HCT116 (cell line): Measurements from ENCODE around the gene PPP1R12C. TPM values are rescaled to one million over a fixed set of nuclear protein-coding genes. Genes with fewer than 3 reads are reported as not detected.

ENCODE experiments used
- ATAC-seq: fragments of 200-7000 bp; cut with Tn5 transposase; 2 replicates; pipeline ENCODE4 v1.9.1; 2020; ENCODE audit warnings: mild to moderate bottlenecking, moderate library complexity
- BruUV-seq: library from RNA; stranded (reverse); fragments of 400-500 nt; replicated peaks from 2 replicates; lab custom pipeline; 2021; lab: Mats Ljungman, UMichigan
- CTCF ChIA-PET: fragments of 300-600 bp; sonication (Branson Sonifier 250); formaldehyde crosslinking; loops from one replicate; lab custom pipeline; 2021; ENCODE audit warnings: antibody characterized with exemption; lab: Charles Lee
- POLR2A ChIA-PET: fragments of 300-600, 350-600 bp; sonication (Branson Sonifier 250); formaldehyde crosslinking; loops from one replicate; lab custom pipeline; 2021; ENCODE audit warnings: antibody characterized with exemption; lab: Charles Lee
- RAD21 ChIA-PET, 2 experiments: fragments of 300-600 bp; sonication (Branson Sonifier 250); formaldehyde crosslinking; loops; one replicate each; lab custom pipeline; 2023; ENCODE audit warnings: low total read pairs in 2 of 2; ENCODE audit not compliant: uncharacterized antibody in 2 of 2, unreplicated experiment in 2 of 2, low non-redundant PET in 1 of 2; lab: Charles Lee
- DNase-seq: peaks from one replicate; pipeline ENCODE4 v3.0.0-alpha.2; 2010; ENCODE audit warnings: low read depth, low spot score
- H2AFZ ChIP-seq: fragments of 200-600 bp; shearing (Covaris generic), sonication (generic); 2 replicates; pipeline ENCODE4 v1.6.1; 2017; ENCODE audit warnings: low read depth, mixed run types, mixed read lengths, antibody characterized with exemption, low read length; ENCODE audit not compliant: poor library complexity, severe bottlenecking
- H3K27ac ChIP-seq: 2 replicates; pipeline ENCODE4 v1.5.1; 2012; ENCODE audit warnings: low read depth, low read length
- H3K27me3 ChIP-seq: fragments of 200-600 bp; sonication (generic); 2 replicates; pipeline ENCODE4 v1.6.1; 2016; ENCODE audit warnings: mixed run types, low read length, mixed read lengths; ENCODE audit not compliant: insufficient read depth
- H3K36me3 ChIP-seq, 2 experiments: fragments of 200-500 bp in 1 of 2; fragments of 200-600 bp in 1 of 2; sonication (Bioruptor generic) in 1 of 2; sonication (generic) in 1 of 2; 2 replicates each; pipeline versions ENCODE4 v1.5.1 to v1.6.1; 2014 to 2016; ENCODE audit warnings: low read length in 2 of 2, inconsistent platforms in 1 of 2, mixed read lengths in 1 of 2, mixed run types in 1 of 2; ENCODE audit not compliant: insufficient read depth in 2 of 2, control insufficient read depth in 1 of 2
- H3K4me1 ChIP-seq, 2 experiments: fragments of 200-600 bp in 1 of 2; sonication (generic) in 1 of 2; 2 replicates each; pipeline versions ENCODE4 v1.5.1 to v1.6.1; 2012 to 2017; ENCODE audit warnings: low read length in 2 of 2, inconsistent platforms in 1 of 2, mild to moderate bottlenecking in 1 of 2, mixed read lengths in 1 of 2, mixed run types in 1 of 2, moderate library complexity in 1 of 2; ENCODE audit not compliant: insufficient read depth in 2 of 2, control insufficient read depth in 1 of 2
- H3K4me2 ChIP-seq: fragments of 200-600 bp; sonication (generic); 2 replicates; pipeline ENCODE4 v1.6.1; 2017; ENCODE audit warnings: mixed run types, low read length, mixed read lengths
- H3K4me3 ChIP-seq, 2 experiments: fragments of 200-600 bp in 1 of 2; sonication (generic) in 1 of 2; replicated peaks in 1 of 2; 2 replicates each; pipeline ENCODE4 v1.5.1; 2011 to 2016; ENCODE audit warnings: low read length in 2 of 2, control low read depth in 1 of 2, low read depth in 1 of 2, mild to moderate bottlenecking in 1 of 2, mixed read lengths in 1 of 2, mixed run types in 1 of 2
- H3K79me2 ChIP-seq: fragments of 200-600 bp; sonication (generic); 2 replicates; pipeline ENCODE4 v1.6.1; 2017; ENCODE audit warnings: mild to moderate bottlenecking, mixed run types, low read length, moderate library complexity, mixed read lengths; ENCODE audit not compliant: insufficient read depth
- H3K9ac ChIP-seq: fragments of 200-600 bp; sonication (generic); 2 replicates; pipeline ENCODE4 v1.6.1; 2016; ENCODE audit warnings: low read length, mixed read lengths
- H3K9me2 ChIP-seq: fragments of 200-600 bp; sonication (generic), shearing (Covaris generic); 2 replicates; pipeline ENCODE4 v1.6.1; 2017; ENCODE audit warnings: mixed run types, mild to moderate bottlenecking, moderate library complexity; ENCODE audit not compliant: insufficient read depth
- H3K9me3 ChIP-seq, 2 experiments: fragments of 200-500 bp in 1 of 2; fragments of 200-600 bp in 1 of 2; sonication (Bioruptor generic) in 1 of 2; sonication (generic) in 1 of 2; 2 replicates each; pipeline ENCODE4 v1.6.1; 2014 to 2017; ENCODE audit warnings: low read length in 2 of 2, mixed read lengths in 2 of 2, inconsistent platforms in 1 of 2, low read depth in 1 of 2, mild to moderate bottlenecking in 1 of 2, mixed run types in 1 of 2, moderate library complexity in 1 of 2; ENCODE audit not compliant: control insufficient read depth in 1 of 2, insufficient read depth in 1 of 2
- H4K20me1 ChIP-seq: fragments of 200-600 bp; sonication (generic), shearing (Covaris generic); 2 replicates; pipeline ENCODE4 v1.6.1; 2017; ENCODE audit warnings: mixed run types, mild to moderate bottlenecking, moderate library complexity; ENCODE audit not compliant: insufficient read depth
- CBX3 ChIP-seq: IDR thresholded peaks from 2 replicates; pipeline ENCODE4 v1.6.1; 2012; ENCODE audit warnings: low read depth
- CEBPB ChIP-seq: IDR thresholded peaks from 2 replicates; pipeline ENCODE4 v1.6.1; 2012; ENCODE audit warnings: low read depth
- ELF1 ChIP-seq: IDR thresholded peaks from 2 replicates; pipeline ENCODE4 v1.6.1; 2012; ENCODE audit warnings: low read depth, borderline replicate concordance
- EZH2phosphoT487 ChIP-seq: fragments of 200-600 bp; IDR thresholded peaks from 2 replicates; pipeline ENCODE4 v1.6.1; 2018; ENCODE audit warnings: antibody characterized with exemption, borderline replicate concordance
- POLR2A ChIP-seq: IDR thresholded peaks from 2 replicates; pipeline ENCODE4 v1.7.0; 2011; ENCODE audit warnings: borderline replicate concordance; ENCODE audit not compliant: insufficient read depth, insufficient read length; ENCODE audit errors: extremely low read depth
- POLR2AphosphoS5 ChIP-seq: IDR thresholded peaks from 2 replicates; pipeline ENCODE4 v1.6.1; 2011; ENCODE audit warnings: mild to moderate bottlenecking, low read depth, low read length, moderate library complexity
- RAD21 ChIP-seq: IDR thresholded peaks from 2 replicates; pipeline ENCODE4 v1.6.1; 2012; ENCODE audit warnings: low read depth, mild to moderate bottlenecking
- YY1 ChIP-seq: IDR thresholded peaks from 2 replicates; pipeline ENCODE4 v1.6.1; 2011; ENCODE audit warnings: low read length, low read depth, moderate library complexity, mild to moderate bottlenecking; ENCODE audit not compliant: insufficient replicate concordance; ENCODE audit errors: extremely low read depth
- ZFX ChIP-seq: fragments of 450-650 bp; IDR thresholded peaks from 2 replicates; pipeline ENCODE4 v1.6.1; 2017
- ZNF274 ChIP-seq: fragments of 200-500 bp; sonication (Bioruptor generic); IDR thresholded peaks from 2 replicates; pipeline ENCODE4 v1.6.1; 2014; ENCODE audit warnings: mild to moderate bottlenecking, low read depth, low read length, inconsistent platforms
- intact Hi-C: fragments of 100-400 bp; cut with micrococcal nuclease; formaldehyde crosslinking; loops from 2 replicates; pipeline ENCODE4 v1.10.0; 2022
- total RNA-seq: library from RNA; stranded (reverse); gene quantifications from one replicate; pipeline ENCODE4 v1.2.1, GENCODE V29; 2021; ENCODE audit not compliant: unreplicated experiment
- TF ChIP-seq, protein P1 (sequence below), 3 experiments: fragments of 200-600 bp in 1 of 3; sonication (generic) in 1 of 3; IDR thresholded peaks in 2 of 3; conservative IDR thresholded peaks in 1 of 3; 2 replicates each; pipeline ENCODE4 v1.5.1; 2012 to 2017; ENCODE audit warnings: low read depth in 2 of 3, low read length in 2 of 3, antibody characterized with exemption in 1 of 3, borderline replicate concordance in 1 of 3, control low read depth in 1 of 3, mild to moderate bottlenecking in 1 of 3, mixed read lengths in 1 of 3, mixed run types in 1 of 3, moderate library complexity in 1 of 3; ENCODE audit not compliant: insufficient read depth in 1 of 3
- TF ChIP-seq, protein P2 (sequence below): IDR thresholded peaks from 2 replicates; pipeline ENCODE4 v1.6.1; 2012
- TF ChIP-seq, protein P3 (sequence below): IDR thresholded peaks from 2 replicates; pipeline ENCODE4 v1.6.1; 2011; ENCODE audit warnings: mild to moderate bottlenecking, low read length, moderate library complexity; ENCODE audit not compliant: insufficient replicate concordance; ENCODE audit errors: extremely low read depth
- TF ChIP-seq, protein P4 (sequence below): IDR thresholded peaks from 2 replicates; pipeline ENCODE4 v1.6.1; 2012
- TF ChIP-seq, protein P5 (sequence below): IDR thresholded peaks from 2 replicates; pipeline ENCODE4 v1.6.1; 2012; ENCODE audit warnings: low read depth

Gene PPP1R12C
- total RNA-seq, 1 experiment from 2014 or later, result 83.2 TPM

DNA sequence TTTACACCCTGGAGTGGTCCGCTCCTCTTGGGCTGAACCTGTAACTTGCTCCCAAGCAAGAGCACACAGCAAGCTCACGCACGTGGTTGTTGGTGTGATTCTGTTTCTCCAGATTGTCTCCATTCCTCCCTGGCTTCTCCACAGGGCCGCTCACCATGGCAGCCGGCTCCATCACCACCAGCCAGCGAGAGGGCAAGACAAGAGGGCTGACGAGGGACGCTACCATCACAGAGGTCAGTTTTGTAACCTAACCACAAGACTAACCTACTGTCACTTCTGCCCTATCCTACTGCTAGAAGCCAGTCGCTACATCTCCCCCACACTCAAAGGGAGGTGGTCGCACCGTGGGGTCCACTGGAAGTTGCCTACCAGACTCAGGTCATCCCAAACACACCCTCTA, 74.7 kb downstream of the PPP1R12C start:
- Histone ChIP-seq H3K4me3 (no peak overlapping the region), H3K27ac (no peak overlapping the region), H3K79me2 (peaks cover 63% of the 10 kb centered on the region), H3K36me3 (peaks cover 25 to 27% of the 10 kb centered on the region in 2 experiments; a peak in 3 of 4 replicates), H3K4me1 (no peaks in the 10 kb centered on the region), H4K20me1 (0 out of 2 replicates have a peak, but pooled peaks cover 3% of the 10 kb centered on the region), H3K27me3 (no peaks in the 10 kb centered on the region), H2AFZ (no peak overlapping the region), H3K9ac (no peak overlapping the region), H3K9me3 (no peaks in the 10 kb centered on the region), H3K9me2 (no peaks in the 10 kb centered on the region), H3K4me2 (no peak overlapping the region)
- DNase-seq (no peak), ATAC-seq (no peak)
- TF ChIP-seq, protein P1, sequence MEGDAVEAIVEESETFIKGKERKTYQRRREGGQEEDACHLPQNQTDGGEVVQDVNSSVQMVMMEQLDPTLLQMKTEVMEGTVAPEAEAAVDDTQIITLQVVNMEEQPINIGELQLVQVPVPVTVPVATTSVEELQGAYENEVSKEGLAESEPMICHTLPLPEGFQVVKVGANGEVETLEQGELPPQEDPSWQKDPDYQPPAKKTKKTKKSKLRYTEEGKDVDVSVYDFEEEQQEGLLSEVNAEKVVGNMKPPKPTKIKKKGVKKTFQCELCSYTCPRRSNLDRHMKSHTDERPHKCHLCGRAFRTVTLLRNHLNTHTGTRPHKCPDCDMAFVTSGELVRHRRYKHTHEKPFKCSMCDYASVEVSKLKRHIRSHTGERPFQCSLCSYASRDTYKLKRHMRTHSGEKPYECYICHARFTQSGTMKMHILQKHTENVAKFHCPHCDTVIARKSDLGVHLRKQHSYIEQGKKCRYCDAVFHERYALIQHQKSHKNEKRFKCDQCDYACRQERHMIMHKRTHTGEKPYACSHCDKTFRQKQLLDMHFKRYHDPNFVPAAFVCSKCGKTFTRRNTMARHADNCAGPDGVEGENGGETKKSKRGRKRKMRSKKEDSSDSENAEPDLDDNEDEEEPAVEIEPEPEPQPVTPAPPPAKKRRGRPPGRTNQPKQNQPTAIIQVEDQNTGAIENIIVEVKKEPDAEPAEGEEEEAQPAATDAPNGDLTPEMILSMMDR (IDR thresholded peaks at IDR 0.05 in 2 of 3, conservative IDR thresholded peaks at IDR 0.05 in 1 of 3; ENCODE audit: borderline replicate concordance in 1 of 3, insufficient read depth in 1 of 3, low read depth in 2 of 3, low read length in 2 of 3), result no peak
- TF ChIP-seq ELF1 (no peak), CEBPB (no peak), YY1 (no peak), ZFX (no peak), EZH2phosphoT487 (no peak), CBX3 (no peak), POLR2AphosphoS5 (no peak), POLR2A (no peak), RAD21 (no peak), ZNF274 (no peak)
- TF ChIP-seq, protein P2, sequence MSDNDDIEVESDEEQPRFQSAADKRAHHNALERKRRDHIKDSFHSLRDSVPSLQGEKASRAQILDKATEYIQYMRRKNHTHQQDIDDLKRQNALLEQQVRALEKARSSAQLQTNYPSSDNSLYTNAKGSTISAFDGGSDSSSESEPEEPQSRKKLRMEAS, result no peak
- TF ChIP-seq, protein P3, sequence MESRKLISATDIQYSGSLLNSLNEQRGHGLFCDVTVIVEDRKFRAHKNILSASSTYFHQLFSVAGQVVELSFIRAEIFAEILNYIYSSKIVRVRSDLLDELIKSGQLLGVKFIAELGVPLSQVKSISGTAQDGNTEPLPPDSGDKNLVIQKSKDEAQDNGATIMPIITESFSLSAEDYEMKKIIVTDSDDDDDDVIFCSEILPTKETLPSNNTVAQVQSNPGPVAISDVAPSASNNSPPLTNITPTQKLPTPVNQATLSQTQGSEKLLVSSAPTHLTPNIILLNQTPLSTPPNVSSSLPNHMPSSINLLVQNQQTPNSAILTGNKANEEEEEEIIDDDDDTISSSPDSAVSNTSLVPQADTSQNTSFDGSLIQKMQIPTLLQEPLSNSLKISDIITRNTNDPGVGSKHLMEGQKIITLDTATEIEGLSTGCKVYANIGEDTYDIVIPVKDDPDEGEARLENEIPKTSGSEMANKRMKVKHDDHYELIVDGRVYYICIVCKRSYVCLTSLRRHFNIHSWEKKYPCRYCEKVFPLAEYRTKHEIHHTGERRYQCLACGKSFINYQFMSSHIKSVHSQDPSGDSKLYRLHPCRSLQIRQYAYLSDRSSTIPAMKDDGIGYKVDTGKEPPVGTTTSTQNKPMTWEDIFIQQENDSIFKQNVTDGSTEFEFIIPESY, result no peak
- TF ChIP-seq, protein P4, sequence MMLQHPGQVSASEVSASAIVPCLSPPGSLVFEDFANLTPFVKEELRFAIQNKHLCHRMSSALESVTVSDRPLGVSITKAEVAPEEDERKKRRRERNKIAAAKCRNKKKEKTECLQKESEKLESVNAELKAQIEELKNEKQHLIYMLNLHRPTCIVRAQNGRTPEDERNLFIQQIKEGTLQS, result no peak
- TF ChIP-seq, protein P5, sequence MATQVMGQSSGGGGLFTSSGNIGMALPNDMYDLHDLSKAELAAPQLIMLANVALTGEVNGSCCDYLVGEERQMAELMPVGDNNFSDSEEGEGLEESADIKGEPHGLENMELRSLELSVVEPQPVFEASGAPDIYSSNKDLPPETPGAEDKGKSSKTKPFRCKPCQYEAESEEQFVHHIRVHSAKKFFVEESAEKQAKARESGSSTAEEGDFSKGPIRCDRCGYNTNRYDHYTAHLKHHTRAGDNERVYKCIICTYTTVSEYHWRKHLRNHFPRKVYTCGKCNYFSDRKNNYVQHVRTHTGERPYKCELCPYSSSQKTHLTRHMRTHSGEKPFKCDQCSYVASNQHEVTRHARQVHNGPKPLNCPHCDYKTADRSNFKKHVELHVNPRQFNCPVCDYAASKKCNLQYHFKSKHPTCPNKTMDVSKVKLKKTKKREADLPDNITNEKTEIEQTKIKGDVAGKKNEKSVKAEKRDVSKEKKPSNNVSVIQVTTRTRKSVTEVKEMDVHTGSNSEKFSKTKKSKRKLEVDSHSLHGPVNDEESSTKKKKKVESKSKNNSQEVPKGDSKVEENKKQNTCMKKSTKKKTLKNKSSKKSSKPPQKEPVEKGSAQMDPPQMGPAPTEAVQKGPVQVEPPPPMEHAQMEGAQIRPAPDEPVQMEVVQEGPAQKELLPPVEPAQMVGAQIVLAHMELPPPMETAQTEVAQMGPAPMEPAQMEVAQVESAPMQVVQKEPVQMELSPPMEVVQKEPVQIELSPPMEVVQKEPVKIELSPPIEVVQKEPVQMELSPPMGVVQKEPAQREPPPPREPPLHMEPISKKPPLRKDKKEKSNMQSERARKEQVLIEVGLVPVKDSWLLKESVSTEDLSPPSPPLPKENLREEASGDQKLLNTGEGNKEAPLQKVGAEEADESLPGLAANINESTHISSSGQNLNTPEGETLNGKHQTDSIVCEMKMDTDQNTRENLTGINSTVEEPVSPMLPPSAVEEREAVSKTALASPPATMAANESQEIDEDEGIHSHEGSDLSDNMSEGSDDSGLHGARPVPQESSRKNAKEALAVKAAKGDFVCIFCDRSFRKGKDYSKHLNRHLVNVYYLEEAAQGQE, result no peak
- no TSS peak for BruUV-seq
- intact Hi-C loops, result no loop called here
- ChIA-PET RAD21 (no interaction called here), POLR2A (no interaction called here), CTCF (interaction anchor here (0.7 kb wide), 1 partner anchor 12 kb away, joined by 3 read pairs; no protein-coding TSS in a partner anchor)
